Measurements from ENCODE around the gene EYA2. TPM values are rescaled to one million over a fixed set of nuclear protein-coding genes. Genes with fewer than 3 reads are reported as not detected.

The EYA2 gene
- total and polyA plus RNA-seq, 4 donors, result 1.6 to 4.4 (median 2.1) TPM

- Histone ChIP-seq H3K9me3 (ENCODE audit: control insufficient read depth in 4 of 4, insufficient read depth in 3 of 4, low read length in 3 of 4) (peaks cover 0 to 6% (median 3%) of the 10 kb centered on the region in 4 donors), H3K27me3 (ENCODE audit: control insufficient read depth in 3 of 3, insufficient read depth in 3 of 3, low read length in 2 of 3) (no peaks in the 10 kb centered on the region), H3K36me3 (ENCODE audit: control insufficient read depth in 4 of 4, insufficient read depth in 4 of 4, low read length in 4 of 4) (no peaks in the 10 kb centered on the region), H3K4me1 (ENCODE audit: control insufficient read depth in 5 of 5, insufficient read depth in 5 of 5, low read length in 5 of 5) (no peaks in the 10 kb centered on the region), H3K4me3 (no peak overlapping the region), H3K9ac (ENCODE audit: insufficient read depth in 1 of 2, low read length in 2 of 2) (no peak overlapping the region), H3K27ac (ENCODE audit: low read depth in 1 of 2, low read length in 1 of 2) (no peak overlapping the region)
- 93 to 94% methylated on average over 16 of the region's 16 CpGs for WGBS, 2 donors
- DNase-seq (no peak), ATAC-seq (ENCODE audit: insufficient read depth, low FRiP score) (no peak)
- TF ChIP-seq CTCF (IDR thresholded peaks at IDR 0.05; ENCODE audit: control extremely low read depth, extremely low read depth), result no peak
These were observed 179.3 kb downstream of the EYA2 start for GRCh38 chr20:47073766-47074475.

- Histone ChIP-seq H3K27me3 (ENCODE audit: control insufficient read depth in 3 of 3, insufficient read depth in 3 of 3, low read length in 2 of 3) (no peaks in the 10 kb centered on the region), H3K9me3 (ENCODE audit: control insufficient read depth in 4 of 4, insufficient read depth in 3 of 4, low read length in 3 of 4) (peaks cover 0 to 6% (median 2%) of the 10 kb centered on the region in 4 donors), H3K36me3 (ENCODE audit: control insufficient read depth in 4 of 4, insufficient read depth in 4 of 4, low read length in 4 of 4) (no peaks in the 10 kb centered on the region), H3K4me3 (no peak overlapping the region), H3K4me1 (ENCODE audit: control insufficient read depth in 5 of 5, insufficient read depth in 5 of 5, low read length in 5 of 5) (no peaks in the 10 kb centered on the region), H3K9ac (ENCODE audit: insufficient read depth in 1 of 2, low read length in 2 of 2) (no peak overlapping the region), H3K27ac (ENCODE audit: low read depth in 1 of 2, low read length in 1 of 2) (no peak overlapping the region)
- TF ChIP-seq CTCF (IDR thresholded peaks at IDR 0.05; ENCODE audit: control extremely low read depth, extremely low read depth), result no peak
- 60 to 84% methylated on average over 3 of the region's 3 CpGs for WGBS, 2 donors
- ATAC-seq (ENCODE audit: insufficient read depth, low FRiP score) (no peak), DNase-seq (no peak)
These were observed 180.6 kb downstream of the EYA2 start for GRCh38 chr20:47075263-47075662.

- ATAC-seq (ENCODE audit: insufficient read depth, low FRiP score), result no peak
These were observed 184.4 kb downstream of the EYA2 start for GRCh38 chr20:47079047-47079446.

More at GRCh38 chr20:47079047-47079446, 184.4 kb downstream of the EYA2 start:
- Histone ChIP-seq H3K27ac (ENCODE audit: low read depth in 1 of 2, low read length in 1 of 2) (no peak overlapping the region), H3K4me1 (ENCODE audit: control insufficient read depth in 5 of 5, insufficient read depth in 5 of 5, low read length in 5 of 5) (no peaks in the 10 kb centered on the region), H3K9ac (ENCODE audit: insufficient read depth in 1 of 2, low read length in 2 of 2) (no peak overlapping the region), H3K9me3 (ENCODE audit: control insufficient read depth in 4 of 4, insufficient read depth in 3 of 4, low read length in 3 of 4) (peaks cover 0 to 6% (median 2%) of the 10 kb centered on the region in 4 donors), H3K27me3 (ENCODE audit: control insufficient read depth in 3 of 3, insufficient read depth in 3 of 3, low read length in 2 of 3) (no peaks in the 10 kb centered on the region), H3K36me3 (ENCODE audit: control insufficient read depth in 4 of 4, insufficient read depth in 4 of 4, low read length in 4 of 4) (no peaks in the 10 kb centered on the region), H3K4me3 (no peak overlapping the region)
- no peak for DNase-seq
- TF ChIP-seq CTCF (IDR thresholded peaks at IDR 0.05; ENCODE audit: control extremely low read depth, extremely low read depth), result no peak
